Mesodermal cell (in vitro differentiated cells): ENCODE results near the gene LPO.

ENCODE experiments used
- H3K27ac ChIP-seq: 2 replicates; pipeline ENCODE4 v1.7.0; 2013; ENCODE audit warnings: mild to moderate bottlenecking, low read depth, low read length, moderate library complexity; ENCODE audit not compliant: severe bottlenecking
- H3K36me3 ChIP-seq: 2 replicates; pipeline ENCODE4 v1.7.1; 2013; ENCODE audit warnings: mild to moderate bottlenecking, low read length, moderate library complexity; ENCODE audit not compliant: control insufficient read depth, insufficient read depth
- H3K4me1 ChIP-seq: one replicate; pipeline ENCODE4 v1.7.1; 2013; ENCODE audit warnings: mild to moderate bottlenecking, low read length; ENCODE audit not compliant: insufficient read depth, control insufficient read depth, poor library complexity, severe bottlenecking
- H3K4me3 ChIP-seq: 2 replicates; pipeline ENCODE4 v1.7.0; 2013; ENCODE audit warnings: low read length, control low read depth, mild to moderate bottlenecking; ENCODE audit not compliant: insufficient read depth, poor library complexity, severe bottlenecking; ENCODE audit errors: extremely low read depth
- H3K9me3 ChIP-seq: 2 replicates; pipeline ENCODE4 v1.7.1; 2013; ENCODE audit warnings: mild to moderate bottlenecking, low read length, moderate library complexity; ENCODE audit not compliant: control insufficient read depth
- WGBS, 2 experiments: methylation state at CpG; one replicate each; pipeline ENCODE4 v1.1.5; 2013; ENCODE audit warnings: missing lambda C conversion rate in 2 of 2; ENCODE audit not compliant: insufficient coverage in 2 of 2; 5-methylcytosine and 5-hydroxymethylcytosine counted together

LPO gene

DNA sequence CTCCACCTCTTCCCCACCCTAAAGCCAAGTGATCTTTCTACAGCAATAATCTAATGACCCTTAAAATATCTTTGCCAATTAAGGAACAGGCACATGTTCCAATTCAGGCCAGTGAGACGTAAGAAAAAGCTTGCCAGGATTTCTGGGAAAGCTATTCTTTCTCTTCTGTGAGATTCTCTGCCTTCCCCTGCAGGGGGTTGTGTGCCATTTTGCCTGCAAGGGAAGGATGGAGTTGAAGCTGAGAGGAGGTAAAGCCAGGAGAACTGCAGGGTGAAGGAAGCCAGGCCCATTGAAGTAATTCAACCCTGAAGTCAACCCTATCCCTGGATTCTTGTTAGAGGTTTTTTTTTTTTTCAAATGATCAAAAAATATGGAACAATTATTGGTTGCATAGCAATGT, 9.0 kb upstream of the LPO start:
- WGBS, 2 experiments = 67% methylated on average over 1 of the region's 1 CpG; no CpG with 5 or more reads in 1 of the 2 experiments
- H3K27ac ChIP-seq = no peak overlapping the region
- H3K9me3 ChIP-seq = no peaks in the 10 kb centered on the region
- H3K36me3 ChIP-seq = no peaks in the 10 kb centered on the region
- no peak overlapping the region for H3K4me3 ChIP-seq
- H3K4me1 ChIP-seq = peaks cover 15% of the 10 kb centered on the region

DNA sequence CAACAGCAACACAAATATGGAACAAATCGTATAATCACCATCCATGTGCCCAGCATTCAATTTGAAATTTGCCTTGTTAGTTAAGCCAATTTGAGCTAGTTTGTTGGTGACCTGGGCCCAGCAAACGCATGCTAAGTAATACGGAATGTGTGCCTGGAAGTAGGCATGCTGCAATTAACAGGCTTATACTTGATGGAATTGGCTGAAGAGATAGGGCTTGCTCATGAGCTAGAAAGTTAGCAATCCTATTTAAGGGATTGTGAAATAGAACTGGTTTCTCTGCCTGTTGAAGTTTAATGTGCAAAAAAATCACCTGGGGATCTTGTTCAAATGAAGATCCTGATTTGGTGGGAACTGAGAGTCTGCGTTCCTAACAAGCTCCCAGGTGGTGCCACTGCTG, 8.5 kb upstream of the LPO start:
- peaks cover 10% of the 10 kb centered on the region for H3K4me1 ChIP-seq
- no peak overlapping the region for H3K4me3 ChIP-seq
- no peaks in the 10 kb centered on the region for H3K36me3 ChIP-seq
- WGBS, 2 experiments = 100% methylated on average over 3 of the region's 4 CpGs
- H3K9me3 ChIP-seq = no peaks in the 10 kb centered on the region
- H3K27ac ChIP-seq = no peak overlapping the region

DNA sequence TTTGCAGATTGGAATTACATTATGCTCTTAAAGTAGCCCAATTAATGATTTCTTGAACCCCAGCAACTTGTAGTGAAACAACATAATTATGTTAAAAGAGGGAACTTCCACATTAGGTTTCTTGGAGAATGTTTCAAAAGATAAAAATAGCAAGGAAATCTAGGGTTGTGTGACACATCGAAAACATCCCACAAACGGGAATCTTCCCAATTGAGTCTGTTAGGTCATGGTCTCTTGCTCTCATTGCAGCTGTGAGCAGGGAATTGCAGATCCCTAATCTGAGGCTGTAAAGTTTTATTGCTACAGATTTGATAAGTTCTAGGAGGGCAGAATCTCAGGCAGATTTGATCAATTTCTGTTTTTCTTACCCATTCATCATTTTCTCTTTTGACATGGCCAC, 6.7 kb upstream of the LPO start:
- H3K4me3 ChIP-seq = no peak overlapping the region
- H3K9me3 ChIP-seq = no peaks in the 10 kb centered on the region
- WGBS, 2 experiments = 81 to 90% methylated on average over 2 of the region's 2 CpGs
- H3K36me3 ChIP-seq = no peaks in the 10 kb centered on the region
- no peak overlapping the region for H3K27ac ChIP-seq
- peaks cover 8% of the 10 kb centered on the region for H3K4me1 ChIP-seq

DNA sequence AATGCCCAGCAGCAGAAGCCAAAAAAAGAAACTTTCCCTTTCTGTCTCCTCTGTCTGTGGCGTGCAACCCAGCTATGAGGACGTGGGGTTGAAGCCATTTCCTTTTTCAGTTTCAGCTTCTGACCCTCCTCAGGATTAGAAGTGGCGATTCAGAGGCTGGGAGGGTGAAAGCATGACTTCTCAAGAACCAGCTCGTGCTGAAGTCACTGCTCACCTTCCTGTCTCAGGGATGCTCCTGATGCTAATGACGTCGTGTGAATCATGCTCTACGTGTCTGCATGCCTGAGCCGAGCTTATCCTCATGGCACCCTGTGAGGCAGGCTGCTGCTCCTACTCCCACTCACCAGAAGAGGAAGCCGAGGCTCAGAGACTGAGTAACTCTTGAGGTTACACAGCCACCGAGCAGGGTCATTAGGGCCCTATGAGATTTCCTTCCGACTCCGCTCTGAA, 5.7 kb upstream of the LPO start:
- 65 to 68% methylated on average over 11 to 12 of the region's 12 CpGs for WGBS, 2 experiments

DNA sequence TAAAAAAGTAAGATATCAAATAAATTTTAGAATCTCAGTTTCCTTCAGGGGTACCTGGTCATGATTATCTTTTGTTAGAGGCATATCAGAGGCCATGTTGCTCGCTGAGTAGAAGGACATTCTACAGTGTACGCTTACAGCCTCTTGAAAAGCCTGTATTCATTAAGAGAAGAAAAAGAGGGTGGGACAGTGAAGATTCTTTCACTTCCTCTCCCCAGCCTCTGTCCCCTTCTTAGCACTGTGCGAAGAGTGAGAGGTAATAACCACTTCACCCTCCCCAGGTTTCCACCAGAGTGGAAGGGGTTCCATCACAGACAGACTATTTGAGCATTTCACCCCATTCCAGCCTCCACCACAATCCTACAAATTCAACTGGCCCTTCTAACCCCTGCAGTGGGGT, 4.8 kb upstream of the LPO start:
- 89 to 100% methylated on average over 2 to 3 of the region's 3 CpGs for WGBS, 2 experiments
- Histone ChIP-seq H3K36me3 (no peaks in the 10 kb centered on the region), H3K9me3 (no peaks in the 10 kb centered on the region), H3K4me1 (peaks cover 8% of the 10 kb centered on the region), H3K27ac (no peak overlapping the region), H3K4me3 (no peak overlapping the region)

More for the DNA sequence above, 5.7 kb upstream of the LPO start:
- peaks cover 8% of the 10 kb centered on the region for H3K4me1 ChIP-seq
- no peak overlapping the region for H3K4me3 ChIP-seq
- H3K27ac ChIP-seq = no peak overlapping the region
- no peaks in the 10 kb centered on the region for H3K9me3 ChIP-seq
- no peaks in the 10 kb centered on the region for H3K36me3 ChIP-seq

DNA sequence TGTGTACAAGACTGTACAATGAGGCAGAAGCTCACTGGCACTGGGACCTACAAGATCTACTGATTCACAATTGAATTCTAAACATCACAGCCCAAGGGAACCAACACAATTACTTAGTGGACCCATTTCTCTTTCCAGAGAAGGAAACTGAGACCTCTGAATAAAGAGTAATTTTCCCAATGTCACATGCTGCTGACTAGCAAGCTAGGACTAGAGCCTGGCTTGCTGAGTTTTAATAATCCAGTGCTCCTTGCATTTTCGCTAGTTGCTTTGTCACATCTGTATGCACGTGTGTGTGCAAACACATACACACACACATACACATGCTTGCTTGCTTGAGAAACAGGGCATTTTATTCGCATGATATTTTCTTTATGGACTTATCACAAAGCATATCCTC, 3.9 kb upstream of the LPO start:
- no peaks in the 10 kb centered on the region for H3K9me3 ChIP-seq
- WGBS, 2 experiments = 84 to 100% methylated on average over 2 to 3 of the region's 3 CpGs
- H3K4me3 ChIP-seq = no peak overlapping the region
- H3K4me1 ChIP-seq = peaks cover 3% of the 10 kb centered on the region
- H3K27ac ChIP-seq = no peak overlapping the region
- no peaks in the 10 kb centered on the region for H3K36me3 ChIP-seq

DNA sequence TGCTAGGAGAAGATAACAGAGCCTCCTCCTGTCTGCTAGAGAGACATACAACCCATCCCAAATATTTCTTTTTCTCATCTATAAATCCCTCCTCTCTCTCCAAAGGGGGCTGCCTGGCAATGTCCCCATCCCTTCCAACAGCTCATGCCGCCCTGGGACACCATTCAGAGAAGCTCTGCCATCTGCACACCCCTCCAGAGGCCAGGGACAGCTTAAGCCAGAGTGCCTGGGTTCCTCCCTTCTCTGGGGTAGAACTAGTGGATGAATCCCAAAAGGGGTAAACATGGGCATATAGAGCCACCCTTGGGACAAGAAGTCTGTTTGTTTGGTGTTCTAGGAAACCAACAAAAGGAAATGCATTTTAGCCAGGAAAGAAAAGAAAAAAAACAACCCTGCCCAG, 2.6 kb upstream of the LPO start:
- Histone ChIP-seq H3K9me3 (no peaks in the 10 kb centered on the region), H3K36me3 (no peaks in the 10 kb centered on the region), H3K4me3 (no peak overlapping the region), H3K4me1 (peaks cover 3% of the 10 kb centered on the region), H3K27ac (no peak overlapping the region)
- WGBS, 2 experiments = no CpG with 5 or more reads among the region's 1 CpG

DNA sequence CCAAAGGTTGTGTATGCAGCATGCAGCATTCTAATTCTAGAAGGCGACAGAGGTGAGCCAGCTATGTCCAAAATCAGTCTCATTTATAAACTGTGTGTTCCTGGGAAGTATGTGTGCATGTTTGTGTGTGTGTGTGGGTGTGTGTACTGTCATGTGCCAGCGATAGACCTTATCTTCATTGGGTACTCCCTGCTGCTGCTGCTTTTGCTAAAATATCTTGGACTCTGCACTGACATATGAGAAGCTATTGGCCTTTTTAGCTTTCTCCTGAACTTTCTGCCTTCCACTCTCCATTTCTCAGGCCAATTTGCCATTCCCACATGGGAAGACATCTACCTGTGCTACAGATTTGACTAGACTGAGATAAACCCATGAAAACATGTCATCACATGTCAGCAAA, 2.0 kb upstream of the LPO start:
- Histone ChIP-seq H3K4me1 (peaks cover 3% of the 10 kb centered on the region), H3K4me3 (no peak overlapping the region)
- 60 to 100% methylated on average over 1 to 2 of the region's 2 CpGs for WGBS, 2 experiments

DNA sequence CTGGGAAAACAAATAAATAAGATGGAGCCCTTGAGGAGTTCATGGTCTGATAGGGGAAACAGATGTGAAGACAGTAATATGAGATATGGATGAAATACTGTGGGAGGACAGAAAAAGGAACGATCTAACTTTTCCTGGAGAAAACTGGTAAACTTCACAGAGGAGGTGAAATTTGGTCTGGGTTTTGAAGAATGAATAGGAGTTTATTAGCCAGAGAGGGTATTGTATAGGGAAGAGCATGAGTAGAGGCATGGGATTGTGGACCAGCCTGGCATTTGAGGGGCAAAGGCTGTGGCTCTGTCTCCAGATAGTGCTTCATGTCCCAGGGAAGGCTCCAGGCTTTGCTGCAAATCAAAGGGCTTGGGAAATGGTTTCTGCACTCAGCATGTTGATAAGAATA, 1.6 kb downstream of the LPO start:
- H3K36me3 ChIP-seq = no peaks in the 10 kb centered on the region
- H3K4me1 ChIP-seq = no peaks in the 10 kb centered on the region
- no peak overlapping the region for H3K4me3 ChIP-seq
- no peaks in the 10 kb centered on the region for H3K9me3 ChIP-seq
- no peak overlapping the region for H3K27ac ChIP-seq
- WGBS, 2 experiments = 90 to 91% methylated on average over 1 of the region's 1 CpG

More for the DNA sequence above, 2.0 kb upstream of the LPO start:
- H3K9me3 ChIP-seq = no peaks in the 10 kb centered on the region
- no peak overlapping the region for H3K27ac ChIP-seq
- H3K36me3 ChIP-seq = no peaks in the 10 kb centered on the region

DNA sequence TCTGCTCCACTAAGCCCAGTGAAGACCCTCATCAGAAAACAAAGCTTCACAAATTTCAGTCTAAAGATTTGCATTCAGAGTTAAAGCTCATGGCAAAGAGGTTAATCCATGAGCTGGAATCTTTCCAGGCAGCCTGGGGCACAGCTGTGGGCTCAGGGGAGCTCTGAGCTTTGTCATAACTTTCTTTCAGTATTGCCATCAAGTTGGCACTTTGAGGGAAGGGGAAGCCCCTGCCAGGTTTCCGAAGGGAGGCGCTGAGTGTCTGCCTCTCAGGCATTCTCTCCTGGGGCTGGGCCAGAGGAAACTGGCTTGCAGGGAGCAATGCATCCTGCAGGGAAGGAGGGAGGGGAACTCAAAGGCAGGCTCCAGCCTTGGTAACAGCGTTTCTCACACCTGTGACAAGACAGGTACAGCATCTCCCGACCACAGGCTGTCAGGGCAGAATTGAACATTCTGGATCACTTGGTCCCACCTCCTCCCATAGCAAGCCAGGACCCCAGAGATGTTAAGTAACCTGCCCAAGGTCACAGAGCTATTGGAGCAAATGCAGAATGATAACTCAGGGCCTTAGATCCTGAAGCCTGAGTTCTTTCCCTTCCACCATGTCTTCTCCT, 3.9 kb downstream of the LPO start:
- Histone ChIP-seq H3K9me3 (no peaks in the 10 kb centered on the region), H3K4me3 (no peak overlapping the region), H3K36me3 (no peaks in the 10 kb centered on the region), H3K27ac (no peak overlapping the region), H3K4me1 (peaks cover 9% of the 10 kb centered on the region)
- 36 to 42% methylated on average over 2 to 4 of the region's 4 CpGs for WGBS, 2 experiments

DNA sequence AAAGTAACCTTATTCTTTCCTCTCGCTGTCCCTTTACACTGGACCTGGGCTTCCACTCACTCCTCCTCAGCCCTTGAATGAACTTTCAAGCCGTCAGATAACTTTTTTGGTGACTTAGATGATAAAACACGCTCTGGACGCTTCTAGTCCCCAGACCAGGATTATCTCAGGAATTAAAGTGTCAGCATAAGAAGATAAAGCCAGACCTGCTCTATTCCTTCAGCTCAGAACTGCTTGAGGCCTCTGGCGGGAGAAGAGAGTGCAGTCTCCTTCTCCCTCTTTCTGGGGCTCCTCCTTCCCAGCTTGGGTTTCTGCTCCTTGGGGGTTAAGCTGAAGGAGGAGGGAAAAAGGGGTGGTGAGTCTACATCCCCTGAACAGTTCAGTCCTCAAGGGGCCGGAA, 6.6 kb downstream of the LPO start:
- Histone ChIP-seq H3K36me3 (no peaks in the 10 kb centered on the region), H3K27ac (no peak overlapping the region), H3K4me3 (no peak overlapping the region), H3K9me3 (no peaks in the 10 kb centered on the region), H3K4me1 (peaks cover 15% of the 10 kb centered on the region)
- WGBS, 2 experiments = 74 to 96% methylated on average over 4 to 5 of the region's 6 CpGs
